Neural cell (in vitro differentiated cells): Measurements from ENCODE around the gene BATF3. TPM values are rescaled to one million over a fixed set of nuclear protein-coding genes. Genes with fewer than 3 reads are reported as not detected.

Experiments
- H2AFZ ChIP-seq: fragments of 200-600, 300-800 bp; sonication (generic), shearing (Covaris generic); 2 replicates; pipeline ENCODE4 v1.6.0; 2014; ENCODE audit warnings: low read depth, mild to moderate bottlenecking, antibody characterized with exemption, low read length, moderate library complexity
- H3F3A ChIP-seq: fragments of 200-600 bp; shearing (Covaris generic); 2 replicates; pipeline ENCODE4 v1.6.1; 2016; ENCODE audit warnings: mild to moderate bottlenecking, moderate library complexity, mixed read lengths, antibody characterized with exemption, low read length; ENCODE audit not compliant: insufficient read depth, poor library complexity, severe bottlenecking
- H3K27ac ChIP-seq: fragments of 200-600, 300-800 bp; sonication (generic), shearing (Covaris generic); 2 replicates; pipeline ENCODE4 v1.5.1; 2014; ENCODE audit warnings: mild to moderate bottlenecking, low read length, moderate library complexity
- H3K27me3 ChIP-seq: fragments of 300-800, 200-600 bp; sonication (generic), shearing (Covaris generic); 2 replicates; pipeline ENCODE4 v1.6.0; 2014; ENCODE audit warnings: mild to moderate bottlenecking, low read depth, low read length, moderate library complexity; ENCODE audit not compliant: insufficient read depth
- H3K36me3 ChIP-seq: fragments of 300-800, 200-600 bp; sonication (generic), shearing (Covaris generic); 2 replicates; pipeline ENCODE4 v1.5.1; 2014; ENCODE audit warnings: mild to moderate bottlenecking, antibody characterized with exemption, low read length, moderate library complexity; ENCODE audit not compliant: insufficient read depth
- H3K4me2 ChIP-seq: fragments of 300-800, 200-600 bp; sonication (generic), shearing (Covaris generic); 2 replicates; pipeline ENCODE4 v1.6.0; 2014; ENCODE audit warnings: mild to moderate bottlenecking, low read length
- H3K4me3 ChIP-seq: fragments of 300-800, 200-600 bp; sonication (generic), shearing (Covaris generic); 2 replicates; pipeline ENCODE4 v1.5.1; 2014; ENCODE audit warnings: mild to moderate bottlenecking, low read length, moderate library complexity
- H3K79me2 ChIP-seq: fragments of 200-600 bp; shearing (Covaris generic); replicated peaks from 2 replicates; pipeline ENCODE4 v1.6.0; 2014; ENCODE audit warnings: mild to moderate bottlenecking, low read length, moderate library complexity; ENCODE audit not compliant: insufficient read depth
- H3K9ac ChIP-seq: fragments of 300-800, 200-600 bp; sonication (generic), shearing (Covaris generic); 2 replicates; pipeline ENCODE4 v1.6.1; 2016; ENCODE audit warnings: mild to moderate bottlenecking, low read length, mixed read lengths
- H3K9me2 ChIP-seq: fragments of 200-600 bp; shearing (Covaris generic); 2 replicates; pipeline ENCODE4 v1.6.1; 2016; ENCODE audit warnings: mild to moderate bottlenecking, low read length, mixed read lengths; ENCODE audit not compliant: insufficient read depth
- H3K9me3 ChIP-seq: fragments of 200-600, 300-800 bp; sonication (generic), shearing (Covaris generic); 2 replicates; pipeline ENCODE4 v1.6.1; 2016; ENCODE audit warnings: mild to moderate bottlenecking, mixed run types, low read length, moderate library complexity, mixed read lengths
- H4K20me1 ChIP-seq: fragments of 200-600 bp; shearing (Covaris generic); 2 replicates; pipeline ENCODE4 v1.6.1; 2016; ENCODE audit warnings: mild to moderate bottlenecking, mixed run types; ENCODE audit not compliant: insufficient read depth
- CTCF ChIP-seq: fragments of 450-650 bp; IDR thresholded peaks from 2 replicates; pipeline ENCODE4 v1.5.1; 2014; ENCODE audit warnings: antibody characterized with exemption, mild to moderate bottlenecking, moderate library complexity; ENCODE audit not compliant: poor library complexity, severe bottlenecking
- EP300 ChIP-seq: fragments of 450-650 bp; conservative IDR thresholded peaks from 2 replicates; pipeline ENCODE4 v1.6.1; 2014; ENCODE audit warnings: antibody characterized with exemption, mild to moderate bottlenecking, moderate library complexity; ENCODE audit not compliant: poor library complexity, severe bottlenecking
- EZH2 ChIP-seq: fragments of 200-600, 300-800 bp; shearing (Covaris generic), sonication (generic); IDR thresholded peaks from 2 replicates; pipeline ENCODE4 v1.6.1; 2014; ENCODE audit warnings: antibody characterized with exemption, low read length, borderline replicate concordance, mild to moderate bottlenecking; ENCODE audit not compliant: insufficient read depth, poor library complexity, severe bottlenecking
- MXI1 ChIP-seq: fragments of 450-650 bp; conservative IDR thresholded peaks from 2 replicates; pipeline ENCODE4 v1.6.1; 2014; ENCODE audit warnings: antibody characterized with exemption, mild to moderate bottlenecking; ENCODE audit not compliant: poor library complexity, severe bottlenecking
- POLR2AphosphoS5 ChIP-seq: IDR thresholded peaks from 2 replicates; pipeline ENCODE4 v1.6.1; 2012
- RAD21 ChIP-seq: fragments of 450-650 bp; conservative IDR thresholded peaks from 2 replicates; pipeline ENCODE4 v1.6.1; 2014; ENCODE audit warnings: antibody characterized with exemption, mild to moderate bottlenecking, moderate library complexity
- SMC3 ChIP-seq: fragments of 450-650 bp; conservative IDR thresholded peaks from 2 replicates; pipeline ENCODE4 v1.6.1; 2014; ENCODE audit warnings: antibody characterized with exemption, mild to moderate bottlenecking, moderate library complexity; ENCODE audit not compliant: poor library complexity
- TAF1 ChIP-seq: IDR thresholded peaks from 2 replicates; pipeline ENCODE4 v1.6.1; 2012; ENCODE audit warnings: low read depth
- polyA plus RNA-seq: library from polyadenylated mRNA; depleted of rRNA; stranded (reverse); fragments of >200 nt; gene quantifications from 2 replicates; pipeline ENCODE4 v1.2.3, GENCODE V29; 2014
- TF ChIP-seq, protein P1 (sequence below): IDR thresholded peaks from 2 replicates; pipeline ENCODE4 v1.6.1; 2012; ENCODE audit warnings: borderline replicate concordance

BATF3 gene
- polyA plus RNA-seq, 1 donor from 2014 or later = 0.82 TPM

GRCh38 chr1:212719633-212720032 is 20.0 kb upstream of the BATF3 start:
- Histone ChIP-seq H3F3A (no peaks in the 10 kb centered on the region), H3K4me2 (no peak overlapping the region), H3K4me3 (no peak overlapping the region), H4K20me1 (no peaks in the 10 kb centered on the region), H3K27ac (no peak overlapping the region), H3K9ac (no peak overlapping the region), H3K9me2 (no peaks in the 10 kb centered on the region), H3K36me3 (no peaks in the 10 kb centered on the region), H3K9me3 (no peaks in the 10 kb centered on the region), H2AFZ (no peak overlapping the region), H3K79me2 (no peaks in the 10 kb centered on the region), H3K27me3 (no peaks in the 10 kb centered on the region)
- TF ChIP-seq RAD21 (no peak), SMC3 (no peak), EZH2 (no peak), MXI1 (no peak), POLR2AphosphoS5 (no peak), EP300 (no peak), CTCF (no peak), TAF1 (no peak)
- TF ChIP-seq, protein P1, sequence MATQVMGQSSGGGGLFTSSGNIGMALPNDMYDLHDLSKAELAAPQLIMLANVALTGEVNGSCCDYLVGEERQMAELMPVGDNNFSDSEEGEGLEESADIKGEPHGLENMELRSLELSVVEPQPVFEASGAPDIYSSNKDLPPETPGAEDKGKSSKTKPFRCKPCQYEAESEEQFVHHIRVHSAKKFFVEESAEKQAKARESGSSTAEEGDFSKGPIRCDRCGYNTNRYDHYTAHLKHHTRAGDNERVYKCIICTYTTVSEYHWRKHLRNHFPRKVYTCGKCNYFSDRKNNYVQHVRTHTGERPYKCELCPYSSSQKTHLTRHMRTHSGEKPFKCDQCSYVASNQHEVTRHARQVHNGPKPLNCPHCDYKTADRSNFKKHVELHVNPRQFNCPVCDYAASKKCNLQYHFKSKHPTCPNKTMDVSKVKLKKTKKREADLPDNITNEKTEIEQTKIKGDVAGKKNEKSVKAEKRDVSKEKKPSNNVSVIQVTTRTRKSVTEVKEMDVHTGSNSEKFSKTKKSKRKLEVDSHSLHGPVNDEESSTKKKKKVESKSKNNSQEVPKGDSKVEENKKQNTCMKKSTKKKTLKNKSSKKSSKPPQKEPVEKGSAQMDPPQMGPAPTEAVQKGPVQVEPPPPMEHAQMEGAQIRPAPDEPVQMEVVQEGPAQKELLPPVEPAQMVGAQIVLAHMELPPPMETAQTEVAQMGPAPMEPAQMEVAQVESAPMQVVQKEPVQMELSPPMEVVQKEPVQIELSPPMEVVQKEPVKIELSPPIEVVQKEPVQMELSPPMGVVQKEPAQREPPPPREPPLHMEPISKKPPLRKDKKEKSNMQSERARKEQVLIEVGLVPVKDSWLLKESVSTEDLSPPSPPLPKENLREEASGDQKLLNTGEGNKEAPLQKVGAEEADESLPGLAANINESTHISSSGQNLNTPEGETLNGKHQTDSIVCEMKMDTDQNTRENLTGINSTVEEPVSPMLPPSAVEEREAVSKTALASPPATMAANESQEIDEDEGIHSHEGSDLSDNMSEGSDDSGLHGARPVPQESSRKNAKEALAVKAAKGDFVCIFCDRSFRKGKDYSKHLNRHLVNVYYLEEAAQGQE = no peak

GRCh38 chr1:212718499-212718898 is 18.9 kb upstream of the BATF3 start:
- H3K9me2 ChIP-seq = no peaks in the 10 kb centered on the region
- no peak overlapping the region for H2AFZ ChIP-seq
- H3F3A ChIP-seq = no peaks in the 10 kb centered on the region
- no peaks in the 10 kb centered on the region for H3K27me3 ChIP-seq
- no peak overlapping the region for H3K27ac ChIP-seq
- H3K79me2 ChIP-seq = no peaks in the 10 kb centered on the region
- H3K9ac ChIP-seq = no peak overlapping the region
- no peak overlapping the region for H3K4me2 ChIP-seq
- no peaks in the 10 kb centered on the region for H3K9me3 ChIP-seq
- H4K20me1 ChIP-seq = no peaks in the 10 kb centered on the region
- TF ChIP-seq, protein P1 = no peak
- TF ChIP-seq RAD21 (no peak), TAF1 (no peak), POLR2AphosphoS5 (no peak), CTCF (no peak), EZH2 (no peak), SMC3 (no peak), EP300 (no peak), MXI1 (no peak)
- no peaks in the 10 kb centered on the region for H3K36me3 ChIP-seq
- H3K4me3 ChIP-seq = no peak overlapping the region
